CD4-positive, alpha-beta memory T cell (primary cell): ENCODE data around the gene PLA2G4A. TPM values are rescaled to one million over a fixed set of nuclear protein-coding genes. Genes with fewer than 3 reads are reported as not detected.

Experiments used
- CTCF ChIA-PET: fragments of 350-600 bp; sonication (Branson Sonifier 250); formaldehyde crosslinking; loops from one replicate; lab custom pipeline; 2021; ENCODE audit warnings: inconsistent platforms; ENCODE audit not compliant: partially characterized antibody; lab: Charles Lee
- POLR2A ChIA-PET: fragments of 350-600 bp; sonication (Branson Sonifier 250); formaldehyde crosslinking; loops from one replicate; lab custom pipeline; 2021; ENCODE audit not compliant: partially characterized antibody; lab: Charles Lee
- DNase-seq, 5 donors: peaks; one replicate each; pipeline versions ENCODE4 v3.0.0 to v3.0.0-alpha.2; 2020 to 2022; ENCODE audit warnings: mixed read lengths in 1 of 5
- H3K27ac ChIP-seq: one replicate; pipeline ENCODE4 v1.7.0; 2013; ENCODE audit warnings: low read depth, low read length
- H3K27me3 ChIP-seq: 2 replicates; pipeline ENCODE4 v1.7.0; 2013; ENCODE audit warnings: mild to moderate bottlenecking, low read length, moderate library complexity; ENCODE audit not compliant: insufficient read depth
- H3K36me3 ChIP-seq: 2 replicates; pipeline ENCODE4 v1.7.0; 2013; ENCODE audit warnings: mild to moderate bottlenecking, low read length, moderate library complexity; ENCODE audit not compliant: insufficient read depth
- H3K4me1 ChIP-seq: 2 replicates; pipeline ENCODE4 v1.7.0; 2013; ENCODE audit warnings: mild to moderate bottlenecking, low read length, moderate library complexity; ENCODE audit not compliant: insufficient read depth
- H3K4me3 ChIP-seq, 2 donors: one replicate each; pipeline ENCODE4 v1.7.0; 2013; ENCODE audit warnings: low read length in 2 of 2, mild to moderate bottlenecking in 1 of 2
- H3K9me3 ChIP-seq, 2 donors: one replicate each; pipeline ENCODE4 v1.7.0; 2013; ENCODE audit warnings: low read length in 2 of 2, control low read depth in 1 of 2; ENCODE audit not compliant: control insufficient read depth in 1 of 2
- H3K27ac Mint-ChIP-seq, 7 donors: one replicate each; pipeline ENCODE4 v1.8.0; 2020 to 2021; ENCODE audit warnings: mixed read lengths in 7 of 7, mild to moderate bottlenecking in 6 of 7, inconsistent platforms in 3 of 7, moderate library complexity in 3 of 7
- H3K27me3 Mint-ChIP-seq, 2 donors: one replicate each; pipeline ENCODE4 v1.8.0; 2020 to 2021; ENCODE audit warnings: mixed read lengths in 2 of 2
- H3K36me3 Mint-ChIP-seq, 2 donors: one replicate each; pipeline ENCODE4 v1.8.0; 2020 to 2021; ENCODE audit warnings: mixed read lengths in 2 of 2, inconsistent platforms in 1 of 2, mild to moderate bottlenecking in 1 of 2
- H3K4me1 Mint-ChIP-seq, 4 donors: one replicate each; pipeline ENCODE4 v1.8.0; 2020 to 2021; ENCODE audit warnings: mixed read lengths in 4 of 4, mild to moderate bottlenecking in 1 of 4
- H3K4me3 Mint-ChIP-seq, 8 donors: one replicate each; pipeline ENCODE4 v1.8.0; 2020 to 2021; ENCODE audit warnings: mixed read lengths in 8 of 8, mild to moderate bottlenecking in 7 of 8, moderate library complexity in 6 of 8, inconsistent platforms in 3 of 8
- H3K9me3 Mint-ChIP-seq, 8 donors: one replicate each; pipeline ENCODE4 v1.8.0; 2020 to 2021; ENCODE audit warnings: mixed read lengths in 8 of 8, mild to moderate bottlenecking in 5 of 8, inconsistent platforms in 3 of 8, moderate library complexity in 1 of 8
- intact Hi-C: fragments of 100-400 bp; cut with micrococcal nuclease; formaldehyde crosslinking; loops from one replicate; pipeline ENCODE4 v1.15.1; 2023
- polyA plus RNA-seq, 2 donors: library from polyadenylated mRNA; unstranded; fragments of 300-500 nt; fragmentation: Illumina TruSeq; gene quantifications; one replicate each; pipeline ENCODE4 v1.2.3, GENCODE V29; 2021
- total RNA-seq, 2 experiments: library from RNA; stranded (reverse); gene quantifications; one replicate each; pipeline ENCODE4 v1.2.3, GENCODE V29; 2021

PLA2G4A gene
- total and polyA plus RNA-seq, 4 experiments from 2014 or later: 0.25 to 0.32 TPM; not detected in 2

DNA sequence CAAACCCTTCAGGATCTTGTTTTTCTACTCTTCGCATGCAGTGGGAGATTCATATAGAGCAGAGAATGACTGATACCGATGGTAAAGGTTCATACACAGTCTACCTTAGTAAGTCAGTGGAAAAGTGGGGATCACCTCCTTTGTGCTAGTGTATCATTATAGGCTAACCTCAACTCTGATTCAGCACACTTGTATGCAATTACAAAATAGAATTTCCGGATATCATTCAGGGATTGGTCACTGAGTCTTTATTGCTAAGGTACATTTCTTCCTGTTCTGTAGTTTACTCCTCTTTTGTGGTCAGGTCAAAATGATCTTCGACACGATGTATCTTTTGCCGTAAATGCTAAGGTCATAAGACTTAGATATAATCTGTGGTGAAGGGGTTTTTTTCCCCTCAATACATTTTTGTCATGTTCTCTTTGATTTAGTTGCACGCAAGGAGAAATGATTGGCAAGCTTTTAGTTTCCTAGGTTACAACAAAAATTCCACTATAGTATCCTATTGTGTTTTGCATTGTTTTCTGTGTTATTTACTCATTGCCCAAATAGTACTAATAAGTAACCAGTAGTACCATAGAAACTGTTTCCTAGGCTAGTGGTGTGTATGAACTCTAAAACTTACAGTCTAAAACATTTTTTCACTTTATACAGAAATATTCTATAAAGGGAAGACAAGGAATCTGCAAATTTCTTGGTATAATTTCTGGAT, 35.7 kb upstream of the PLA2G4A start:
- no peak overlapping the region for H3K27ac ChIP-seq

GRCh38 chr1:186793582-186793927, 35.2 kb upstream of the PLA2G4A start:
- H3K27me3 Mint-ChIP-seq: no peaks in the 10 kb centered on the region
- H3K4me3 Mint-ChIP-seq: no peak overlapping the region
- ChIA-PET CTCF (no interaction called here), POLR2A (no interaction called here)
- no peaks in the 10 kb centered on the region for H3K36me3 ChIP-seq
- H3K4me1 ChIP-seq: no peaks in the 10 kb centered on the region
- H3K27ac ChIP-seq: no peak overlapping the region
- peaks cover 0 to 5% (median 0%) of the 10 kb centered on the region in 8 donors for H3K9me3 Mint-ChIP-seq
- H3K36me3 Mint-ChIP-seq: no peaks in the 10 kb centered on the region
- intact Hi-C loops: no loop called here
- H3K27me3 ChIP-seq: no peaks in the 10 kb centered on the region
- no peak overlapping the region for H3K27ac Mint-ChIP-seq
- no peak overlapping the region for H3K4me3 ChIP-seq
- no peaks in the 10 kb centered on the region for H3K4me1 Mint-ChIP-seq
- DNase-seq: no peak
- no peaks in the 10 kb centered on the region for H3K9me3 ChIP-seq

More for the DNA sequence above, 35.7 kb upstream of the PLA2G4A start:
- Mint-ChIP-seq H3K27me3 (no peaks in the 10 kb centered on the region), H3K9me3 (peaks cover 0 to 5% (median 0%) of the 10 kb centered on the region in 8 donors), H3K4me1 (no peaks in the 10 kb centered on the region), H3K36me3 (no peaks in the 10 kb centered on the region), H3K4me3 (no peak overlapping the region), H3K27ac (no peak overlapping the region)
- no peaks in the 10 kb centered on the region for H3K4me1 ChIP-seq
- DNase-seq: no peak
- no peak overlapping the region for H3K4me3 ChIP-seq
- no peaks in the 10 kb centered on the region for H3K27me3 ChIP-seq
- ChIA-PET POLR2A (no interaction called here), CTCF (no interaction called here)
- intact Hi-C loops: no loop called here
- no peaks in the 10 kb centered on the region for H3K9me3 ChIP-seq
- no peaks in the 10 kb centered on the region for H3K36me3 ChIP-seq

- H3K4me1 Mint-ChIP-seq: no peaks in the 10 kb centered on the region
- ChIA-PET CTCF (no interaction called here), POLR2A (interaction anchor here (0.7 kb wide), 1 partner anchor 20 kb away, joined by 3 read pairs; no protein-coding TSS in a partner anchor)
- Histone ChIP-seq H3K4me1 (no peaks in the 10 kb centered on the region), H3K36me3 (no peaks in the 10 kb centered on the region), H3K4me3 (no peak overlapping the region), H3K27ac (no peak overlapping the region), H3K27me3 (no peaks in the 10 kb centered on the region), H3K9me3 (no peaks in the 10 kb centered on the region)
- no peak for DNase-seq
- peaks cover 0 to 2% (median 0%) of the 10 kb centered on the region in 8 donors for H3K9me3 Mint-ChIP-seq
- H3K27me3 Mint-ChIP-seq: no peaks in the 10 kb centered on the region
- H3K4me3 Mint-ChIP-seq: no peak overlapping the region
- intact Hi-C loops: no loop called here
- H3K36me3 Mint-ChIP-seq: no peaks in the 10 kb centered on the region
- no peak overlapping the region for H3K27ac Mint-ChIP-seq
Observed at GRCh38 chr1:186798960-186799688, 29.6 kb upstream of the PLA2G4A start.

GRCh38 chr1:186799689-186800054, 29.1 kb upstream of the PLA2G4A start:
- Mint-ChIP-seq H3K4me1 (no peaks in the 10 kb centered on the region), H3K9me3 (peaks cover 0 to 2% (median 0%) of the 10 kb centered on the region in 8 donors), H3K27me3 (peaks cover 0 to 2% of the 10 kb centered on the region in 2 donors), H3K4me3 (no peak overlapping the region), H3K36me3 (no peaks in the 10 kb centered on the region), H3K27ac (no peak overlapping the region)
- no peak for DNase-seq
- Histone ChIP-seq H3K9me3 (no peaks in the 10 kb centered on the region), H3K27ac (no peak overlapping the region), H3K27me3 (no peaks in the 10 kb centered on the region), H3K4me3 (no peak overlapping the region), H3K4me1 (no peaks in the 10 kb centered on the region), H3K36me3 (no peaks in the 10 kb centered on the region)
- intact Hi-C loops: no loop called here
- ChIA-PET POLR2A (interaction anchor here (0.7 kb wide), 1 partner anchor 20 kb away, joined by 3 read pairs; no protein-coding TSS in a partner anchor), CTCF (no interaction called here)

- peaks cover 0 to 2% of the 10 kb centered on the region in 2 donors for H3K27me3 Mint-ChIP-seq
- no peak overlapping the region for H3K4me3 ChIP-seq
- intact Hi-C loops: no loop called here
Observed at GRCh38 chr1:186802388-186802787, 26.4 kb upstream of the PLA2G4A start.

GRCh38 chr1:186804679-186805078, 24.1 kb upstream of the PLA2G4A start:
- Histone ChIP-seq H3K36me3 (no peaks in the 10 kb centered on the region), H3K9me3 (no peaks in the 10 kb centered on the region), H3K4me1 (no peaks in the 10 kb centered on the region), H3K27ac (no peak overlapping the region), H3K27me3 (no peaks in the 10 kb centered on the region), H3K4me3 (no peak overlapping the region)
- intact Hi-C loops: no loop called here
- CTCF ChIA-PET: interaction anchor here (1.3 kb wide), 1 partner anchor 10 kb away, joined by 3 read pairs; no protein-coding TSS in a partner anchor
- no peak overlapping the region for H3K4me3 Mint-ChIP-seq
- POLR2A ChIA-PET: no interaction called here
- H3K27ac Mint-ChIP-seq: no peak overlapping the region
- no peak for DNase-seq
- H3K9me3 Mint-ChIP-seq: peaks cover 0 to 3% (median 0%) of the 10 kb centered on the region in 8 donors
- H3K27me3 Mint-ChIP-seq: peaks cover 0 to 2% of the 10 kb centered on the region in 2 donors
- no peaks in the 10 kb centered on the region for H3K36me3 Mint-ChIP-seq
- H3K4me1 Mint-ChIP-seq: no peaks in the 10 kb centered on the region

More at GRCh38 chr1:186802388-186802787, 26.4 kb upstream of the PLA2G4A start:
- ChIA-PET CTCF (no interaction called here), POLR2A (no interaction called here)
- no peaks in the 10 kb centered on the region for H3K4me1 Mint-ChIP-seq
- H3K27ac Mint-ChIP-seq: no peak overlapping the region
- H3K27me3 ChIP-seq: no peaks in the 10 kb centered on the region
- H3K9me3 Mint-ChIP-seq: no peaks in the 10 kb centered on the region
- no peaks in the 10 kb centered on the region for H3K9me3 ChIP-seq
- H3K4me3 Mint-ChIP-seq: no peak overlapping the region
- no peaks in the 10 kb centered on the region for H3K36me3 ChIP-seq
- no peaks in the 10 kb centered on the region for H3K36me3 Mint-ChIP-seq
- H3K27ac ChIP-seq: no peak overlapping the region
- no peaks in the 10 kb centered on the region for H3K4me1 ChIP-seq
- no peak for DNase-seq

DNA sequence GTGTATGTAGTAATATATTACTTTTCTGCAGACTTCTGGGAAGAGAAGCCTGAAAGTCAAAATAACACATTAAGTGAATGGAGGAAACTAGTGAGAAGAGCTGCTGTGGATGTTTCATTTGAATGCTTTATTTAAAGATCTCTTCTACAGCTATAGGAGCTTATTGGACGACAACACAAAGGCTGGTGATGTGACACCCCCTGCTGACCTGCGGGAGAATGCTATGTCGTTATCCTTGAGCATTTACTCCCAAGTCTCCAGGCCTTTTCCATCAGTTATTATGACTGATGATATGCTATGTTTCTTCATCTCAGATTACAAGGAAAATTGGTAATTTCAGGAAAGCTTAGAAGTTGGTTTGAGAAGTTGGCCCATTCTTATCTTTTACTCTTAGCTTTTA, 22.3 kb upstream of the PLA2G4A start:
- intact Hi-C loops: no loop called here
- Mint-ChIP-seq H3K27me3 (peaks cover 0 to 2% of the 10 kb centered on the region in 2 donors), H3K9me3 (peaks cover 0 to 3% (median 0%) of the 10 kb centered on the region in 8 donors), H3K36me3 (no peaks in the 10 kb centered on the region), H3K4me3 (no peak overlapping the region), H3K27ac (no peak overlapping the region), H3K4me1 (no peaks in the 10 kb centered on the region)
- no peaks in the 10 kb centered on the region for H3K36me3 ChIP-seq
- no peaks in the 10 kb centered on the region for H3K4me1 ChIP-seq
- H3K4me3 ChIP-seq: no peak overlapping the region
- no peak for DNase-seq
- H3K27ac ChIP-seq: no peak overlapping the region
- POLR2A ChIA-PET: no interaction called here
- H3K27me3 ChIP-seq: no peaks in the 10 kb centered on the region
- H3K9me3 ChIP-seq: no peaks in the 10 kb centered on the region
- CTCF ChIA-PET: no interaction called here
